ENCODE results near the gene SNUPN. TPM values are rescaled to one million over a fixed set of nuclear protein-coding genes. Genes with fewer than 3 reads are reported as not detected.

Gene SNUPN
- total RNA-seq, 1 donor from 2014 or later = 19.4 TPM

DNA sequence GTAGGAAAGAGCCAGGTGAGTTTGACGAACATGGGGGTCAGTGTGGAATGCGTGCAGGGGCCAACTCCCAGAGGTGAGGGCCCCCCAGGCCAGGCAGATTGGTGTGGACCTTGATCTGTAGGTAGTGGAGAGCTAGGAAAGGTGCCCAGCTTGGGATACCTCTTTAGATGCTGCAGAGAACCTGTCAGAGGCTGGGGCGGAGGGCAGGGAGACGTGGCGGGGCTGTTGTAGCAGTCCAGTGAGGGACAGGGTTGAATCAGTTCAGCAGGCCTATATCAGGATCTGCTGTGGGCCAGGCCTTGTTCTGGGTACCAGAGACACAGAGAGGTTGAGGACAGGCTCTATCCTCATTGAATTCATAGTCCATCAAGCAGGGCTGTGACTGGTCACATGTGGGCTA is 30.8 kb upstream of the SNUPN start:
- DNase-seq (ENCODE audit: missing footprints) = peak; percentile 57
- intact Hi-C loops (cut with DNase I) = no loop called here
- no peak for ATAC-seq

DNA sequence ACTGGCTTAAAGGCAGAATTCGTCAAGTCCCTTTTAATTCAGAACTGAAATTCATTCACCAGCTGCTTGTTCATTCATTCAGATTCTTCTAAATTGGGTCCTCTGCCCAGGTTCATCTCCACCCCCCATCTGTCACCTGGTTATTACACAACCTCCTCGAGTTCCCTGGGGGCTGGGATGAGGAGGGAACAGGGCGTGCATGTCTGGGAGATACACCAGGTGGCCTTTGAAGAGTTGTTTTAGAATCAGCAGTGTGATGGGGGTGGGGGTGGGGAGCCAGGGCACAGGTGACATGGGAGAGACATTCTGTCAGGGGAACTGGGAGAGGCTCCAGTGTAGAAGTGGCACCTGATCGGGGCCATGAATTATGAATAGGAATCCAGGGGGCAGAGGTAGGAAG is 30.4 kb upstream of the SNUPN start:
- peak; percentile 4 for DNase-seq (ENCODE audit: missing footprints)
- ATAC-seq = no peak
- intact Hi-C loops (cut with DNase I) = no loop called here

DNA sequence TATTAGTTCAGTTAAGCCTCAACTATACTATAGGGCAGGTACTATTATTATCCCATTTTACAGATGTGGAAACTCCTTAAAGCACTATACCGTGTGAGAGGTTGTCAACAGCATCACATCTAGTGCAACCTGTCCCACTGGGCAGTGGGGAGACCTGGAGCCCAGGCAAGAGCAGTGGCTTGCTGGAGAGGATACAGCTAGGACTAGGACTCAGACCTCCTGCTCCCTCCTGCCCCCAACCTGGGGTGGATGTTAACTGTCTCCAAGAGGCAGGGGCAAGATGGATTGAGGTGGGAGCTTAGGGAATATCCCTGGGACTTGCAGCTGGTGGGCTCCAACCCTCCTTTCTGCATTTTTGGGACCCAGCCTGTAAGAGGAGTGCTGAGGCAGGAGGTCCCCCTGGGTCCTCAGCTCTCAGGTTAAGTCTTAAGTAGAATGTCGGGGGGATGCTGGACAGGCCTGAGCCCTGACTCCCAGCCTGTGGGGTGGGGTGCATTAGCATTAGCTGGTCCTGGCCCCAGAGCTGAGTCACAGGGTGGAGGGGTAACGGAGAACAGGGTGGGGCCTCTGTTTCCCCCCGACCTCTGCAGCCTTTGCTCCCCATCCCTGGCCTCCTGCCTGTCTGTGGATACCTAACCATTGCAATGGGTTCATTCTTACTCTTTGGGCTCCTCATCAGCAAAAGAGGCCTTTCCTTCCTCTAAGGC is 28.8 kb upstream of the SNUPN start:
- ATAC-seq = no peak

DNA sequence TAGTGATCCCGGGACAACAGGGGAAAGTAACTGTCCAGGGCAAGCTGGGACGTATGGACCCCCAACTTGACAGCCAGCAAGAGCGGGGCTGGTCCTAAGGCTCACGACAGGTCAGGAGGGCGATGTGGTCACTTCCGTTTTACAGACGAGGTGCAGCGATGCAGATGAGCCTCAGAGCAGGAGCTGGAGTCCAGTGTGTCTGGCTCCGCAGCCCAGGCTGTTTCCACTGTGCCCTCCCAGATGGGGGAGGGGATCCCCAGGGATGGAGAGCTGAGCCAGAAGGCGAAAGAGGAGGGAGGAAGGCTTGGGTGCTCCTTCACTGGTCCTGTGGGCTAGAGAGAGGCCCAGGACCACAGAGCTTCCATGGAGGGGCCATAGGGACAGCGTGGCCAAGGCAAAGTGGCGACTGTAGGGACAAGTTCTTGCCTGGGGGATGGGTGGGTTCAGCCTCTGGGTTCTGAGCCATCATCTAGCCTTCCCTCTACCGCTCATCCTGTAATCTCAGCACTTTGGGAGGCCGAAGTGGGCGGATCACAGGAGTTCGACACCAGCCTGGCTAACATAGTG is 27.9 kb upstream of the SNUPN start:
- ATAC-seq (no peak), DNase-seq (ENCODE audit: missing footprints) (no peak)
- intact Hi-C loops (cut with DNase I) = no loop called here

More for the DNA sequence above, 28.8 kb upstream of the SNUPN start:
- intact Hi-C loops (cut with DNase I) = no loop called here
- DNase-seq (ENCODE audit: missing footprints) = no peak

DNA sequence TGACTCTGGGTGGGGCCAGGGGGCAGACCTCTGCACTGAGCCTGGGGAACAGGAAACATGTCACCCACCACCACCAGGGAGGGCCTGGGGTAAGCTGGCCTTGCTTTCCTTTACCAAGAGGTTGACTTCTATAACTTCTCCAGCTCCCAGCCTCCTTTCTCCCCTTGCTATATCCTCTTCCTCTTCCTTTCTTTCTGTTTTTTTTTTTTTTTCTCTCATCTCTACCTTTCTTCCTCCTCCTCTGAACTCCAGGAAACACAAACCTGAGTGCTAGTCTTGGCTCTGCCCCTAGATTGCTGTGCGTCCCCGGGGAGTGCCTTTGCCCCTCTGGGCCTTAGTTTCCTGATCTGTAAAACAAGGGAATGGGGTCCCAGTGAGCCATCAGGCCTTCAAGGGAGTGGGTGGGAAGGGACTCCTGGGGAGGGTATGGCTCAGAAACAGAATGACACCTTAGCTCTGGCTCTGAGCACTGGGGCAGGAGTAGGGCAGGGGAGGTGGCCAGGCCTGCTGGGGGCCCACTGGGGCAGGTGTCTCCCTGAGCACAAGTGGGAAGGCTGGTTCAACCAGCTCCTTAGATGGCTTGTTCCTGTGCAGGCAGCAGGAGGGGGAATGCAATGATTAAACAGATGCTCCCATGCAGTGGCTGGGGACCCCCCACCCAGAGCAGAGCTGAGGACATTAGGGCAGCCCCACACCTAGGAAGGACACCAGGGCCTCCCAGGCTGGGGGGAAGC is 26.5 kb upstream of the SNUPN start:
- DNase-seq (ENCODE audit: missing footprints) (no peak), ATAC-seq (no peak)
- intact Hi-C loops (cut with DNase I) = no loop called here

- ATAC-seq (peak; percentile 6), DNase-seq (ENCODE audit: missing footprints) (no peak)
- intact Hi-C loops (cut with DNase I) = no loop called here
Measured at GRCh38 chr15:75650908-75651809, 25.6 kb upstream of the SNUPN start.

- no peak for DNase-seq (ENCODE audit: missing footprints)
- ATAC-seq = no peak
- intact Hi-C loops (cut with DNase I) = loop anchor here (5.0 kb wide), 1 partner anchor 198 kb away; the partner anchor contains the start of gene SIN3A
Measured at GRCh38 chr15:75649848-75650247, 24.3 kb upstream of the SNUPN start.

- DNase-seq (ENCODE audit: missing footprints) (no peak), ATAC-seq (no peak)
- intact Hi-C loops (cut with DNase I) = loop anchor here (5.0 kb wide), 1 partner anchor 197 kb away; the partner anchor contains the start of gene SIN3A
Measured at GRCh38 chr15:75649045-75649761, 23.7 kb upstream of the SNUPN start.

DNA sequence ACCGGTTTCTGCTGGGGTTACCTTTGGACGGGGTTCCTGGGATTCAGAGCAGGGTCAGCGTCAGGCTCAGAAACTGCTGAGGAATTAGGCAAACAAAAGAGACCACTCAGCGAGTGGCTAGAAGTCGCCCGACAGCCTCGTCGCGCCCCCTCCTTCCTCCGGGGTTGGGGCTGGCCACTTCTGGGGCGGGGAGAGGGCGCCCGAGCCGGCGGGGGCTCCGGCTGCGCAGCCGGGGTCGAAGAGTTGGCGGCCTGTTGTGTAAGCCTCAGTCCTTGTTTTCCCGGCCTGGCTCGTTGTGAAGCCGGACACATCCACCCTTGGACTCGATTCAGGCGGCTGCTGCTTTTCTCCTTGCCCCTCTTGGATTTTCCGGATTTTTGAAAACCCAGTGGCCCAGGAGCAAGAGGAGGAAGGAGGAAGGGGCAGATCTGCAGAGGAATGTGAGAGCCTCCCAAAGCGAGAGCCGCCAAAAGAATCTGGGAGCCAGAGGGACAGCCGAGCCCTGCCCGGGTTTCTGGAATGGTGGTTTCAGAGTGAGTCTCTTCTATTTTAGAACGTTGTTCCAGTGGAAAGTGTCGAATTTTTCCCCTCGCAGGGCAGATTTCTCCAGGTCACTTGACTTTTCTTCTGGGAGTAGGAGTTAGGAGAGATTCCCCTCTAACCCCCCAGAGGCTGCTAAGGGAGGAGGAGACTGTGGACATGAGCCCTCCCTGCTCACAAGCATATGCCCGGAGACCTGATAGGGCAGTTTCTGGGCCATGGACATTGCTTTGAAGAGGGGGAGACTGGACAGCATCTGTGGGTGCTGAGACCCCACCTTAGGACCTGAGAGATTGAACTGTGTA is 22.9 kb upstream of the SNUPN start:
- DNase-seq (ENCODE audit: missing footprints) = no peak
- intact Hi-C loops (cut with DNase I) = loop anchor here (5.0 kb wide), 1 partner anchor 196 kb away; the partner anchor contains the start of gene SIN3A
- ATAC-seq = peak; percentile 30

GRCh38 chr15:75647370-75648155 is 22.0 kb upstream of the SNUPN start, which contains the start of gene SNX33:
Gene SNX33, plus strand, starts transcription at chr15:75647912. Its CDS starts 1,191 bp downstream, at chr15:75649103.
- ATAC-seq (peak; percentile 92), DNase-seq (ENCODE audit: missing footprints) (peak; percentile 87)
- intact Hi-C loops (cut with DNase I) = loop anchor here (5.0 kb wide), 1 partner anchor 195 kb away; the partner anchor contains the start of gene SIN3A

DNA sequence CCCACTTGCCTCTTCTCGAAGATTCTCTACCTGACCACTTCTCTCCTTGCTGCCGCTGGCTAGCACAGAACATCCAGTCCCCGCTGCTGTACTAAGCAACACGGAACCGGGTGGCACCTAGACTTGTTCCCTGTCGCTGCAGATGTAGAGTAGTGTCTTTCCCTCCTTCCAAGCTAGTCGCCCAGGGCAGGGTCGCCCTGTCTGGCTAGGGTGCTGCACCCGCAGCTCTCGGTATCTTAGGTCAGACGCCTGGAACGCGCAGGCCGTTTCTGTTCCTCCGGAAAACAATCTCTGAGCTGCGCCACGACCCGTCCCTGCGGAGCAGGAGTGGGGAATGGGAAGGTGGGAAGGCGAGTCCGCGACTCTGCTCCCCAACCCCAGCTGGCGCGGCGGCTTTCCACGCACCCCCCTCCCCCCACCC is 21.4 kb upstream of the SNUPN start:
- DNase-seq (ENCODE audit: missing footprints) (peak; percentile 80), ATAC-seq (peak; percentile 35)
- intact Hi-C loops (cut with DNase I) = loop anchor here (5.0 kb wide), 1 partner anchor 195 kb away; the partner anchor contains the start of gene SIN3A

DNA sequence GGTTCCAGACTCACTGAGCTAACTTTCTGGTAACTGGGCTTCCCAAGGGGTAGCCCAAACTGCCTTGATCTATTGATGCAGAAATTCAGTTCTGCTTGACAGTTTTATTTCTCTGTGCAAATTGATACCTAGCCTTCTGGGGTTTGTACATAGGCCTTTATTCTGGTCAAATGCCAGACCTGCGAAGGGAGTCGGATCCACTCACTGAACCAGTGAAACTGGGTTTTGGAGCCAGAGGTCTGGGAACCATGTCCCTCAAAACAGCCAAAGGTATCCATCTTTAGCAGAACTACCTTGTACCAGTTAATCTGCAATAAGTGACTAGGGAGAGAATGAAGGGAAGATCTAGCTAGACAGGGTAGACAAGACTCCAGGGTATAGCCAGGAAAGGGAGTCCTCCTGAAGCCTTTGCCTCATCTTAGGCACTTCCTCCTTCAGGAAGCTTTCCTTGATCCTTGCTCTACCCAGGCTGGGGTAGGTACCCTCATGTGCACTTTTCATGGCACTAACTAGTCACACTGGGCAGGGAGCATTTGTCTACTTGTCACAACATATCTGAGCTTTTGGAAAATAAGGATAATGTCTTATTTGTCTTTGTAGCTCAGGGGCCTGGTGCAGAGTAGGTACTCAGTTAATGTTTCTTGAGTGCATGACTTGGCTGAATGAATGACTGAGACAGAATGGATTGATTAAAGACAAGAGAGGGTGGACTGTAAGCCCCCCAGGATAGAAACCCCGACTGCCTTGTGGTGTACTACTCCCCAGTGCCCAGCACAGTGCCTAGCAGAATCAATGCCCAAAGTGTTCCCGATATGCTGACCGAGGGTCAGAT is 20.8 kb upstream of the SNUPN start:
- no peak for ATAC-seq
- intact Hi-C loops (cut with DNase I) = loop anchor here (5.0 kb wide), 1 partner anchor 194 kb away; the partner anchor contains the start of gene SIN3A
- no peak for DNase-seq (ENCODE audit: missing footprints)

DNA sequence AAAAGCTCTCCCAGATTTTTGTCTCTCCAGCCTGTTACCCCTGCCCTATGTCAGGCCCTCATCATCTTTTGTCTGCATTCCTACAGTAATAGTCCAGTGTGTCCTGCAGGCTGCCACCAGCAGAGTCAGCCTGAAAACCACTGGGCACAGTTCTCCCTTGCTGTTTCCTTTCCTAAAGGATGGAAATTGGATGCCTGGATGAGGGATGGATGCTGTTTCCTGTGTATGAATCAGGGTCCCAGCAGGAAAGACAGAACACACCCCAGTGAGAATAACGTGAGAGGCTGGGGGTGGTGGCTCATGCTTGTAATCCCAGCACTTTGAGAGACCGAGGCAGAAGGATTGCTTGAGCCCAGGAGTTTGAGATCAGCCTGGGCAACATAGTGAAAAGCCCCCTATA is 18.9 kb upstream of the SNUPN start:
- DNase-seq (ENCODE audit: missing footprints) (no peak), ATAC-seq (no peak)
- intact Hi-C loops (cut with DNase I) = no loop called here

DNA sequence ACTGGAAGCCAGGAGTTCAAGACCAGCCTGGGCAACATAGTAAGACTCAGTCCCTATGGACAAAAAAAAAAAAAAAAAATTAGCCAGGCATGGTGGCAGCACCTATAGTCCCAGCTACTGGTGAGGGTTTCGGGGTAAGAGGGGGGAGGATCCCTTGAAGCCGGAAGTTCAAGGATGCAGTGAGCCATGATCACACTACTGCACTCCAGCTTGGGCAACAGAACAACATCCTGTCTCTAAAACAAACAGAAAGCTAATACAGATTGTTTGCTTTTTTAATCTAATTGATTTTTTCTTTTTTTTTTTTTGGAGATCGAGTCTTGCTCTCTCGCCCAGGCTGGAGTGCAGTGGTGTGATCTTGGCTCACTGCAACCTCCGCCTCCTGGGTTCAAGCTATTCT is 16.1 kb upstream of the SNUPN start:
- intact Hi-C loops (cut with DNase I) = no loop called here
- DNase-seq (ENCODE audit: missing footprints) (no peak), ATAC-seq (no peak)

DNA sequence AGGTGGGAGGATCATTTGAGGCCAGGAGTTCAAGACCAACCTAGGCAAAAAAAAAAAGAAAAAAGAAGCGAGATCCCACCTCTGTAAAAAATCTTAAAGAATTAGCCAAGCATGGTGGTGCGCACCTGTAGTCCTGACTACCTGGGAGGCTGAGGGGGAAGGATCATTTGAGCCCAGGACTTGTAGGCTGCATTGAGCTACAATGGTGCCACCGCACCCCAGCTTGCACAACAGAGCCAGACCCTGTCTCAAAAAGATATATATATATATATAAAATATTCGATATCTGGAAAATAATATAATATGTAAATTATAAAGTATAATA is 15.6 kb upstream of the SNUPN start:
- DNase-seq (ENCODE audit: missing footprints) (no peak), ATAC-seq (no peak)
- intact Hi-C loops (cut with DNase I) = no loop called here
